NCI-H187 (cell line): ENCODE data around the gene OSBPL3.

ENCODE experiments used
- DNase-seq, 2 experiments: peaks; one replicate each; lab custom pipeline; 2025; lab: John Stamatoyannopoulos, UW

The OSBPL3 gene

GRCh38 chr7:24760968-24761367 lies 219.0 kb downstream of the OSBPL3 start:
- no peak for DNase-seq

- no peak for DNase-seq
Observed at GRCh38 chr7:24757353-24758275, 222.4 kb downstream of the OSBPL3 start, which contains the start of gene GSDME. Gene GSDME (minus strand): TSS chr7:24757464. CDS start chr7:24749774, 7,690 bp downstream.

- no peak for DNase-seq
Observed at GRCh38 chr7:24756545-24757352, 223.2 kb downstream of the OSBPL3 start.

- DNase-seq, result no peak
Observed at GRCh38 chr7:24755541-24756407, 224.2 kb downstream of the OSBPL3 start.

- DNase-seq, result no peak
Observed at GRCh38 chr7:24754906-24755506, 225.0 kb downstream of the OSBPL3 start.

GRCh38 chr7:24752073-24752800 lies 227.7 kb downstream of the OSBPL3 start:
- DNase-seq, result no peak

GRCh38 chr7:24751484-24751883 lies 228.5 kb downstream of the OSBPL3 start:
- DNase-seq, result no peak

- DNase-seq, result no peak
Observed at GRCh38 chr7:24750441-24751055, 229.4 kb downstream of the OSBPL3 start.

GRCh38 chr7:24748521-24748920 lies 231.5 kb downstream of the OSBPL3 start:
- no peak for DNase-seq
